DMS53 treated with DMSO at 0.1 percent for 48 hours (cell line): Measurements from ENCODE around the gene UBE2R2.

Source experiments
- DNase-seq: peaks from one replicate; lab custom pipeline; 2025; ENCODE audit not compliant: unreplicated experiment; lab: John Stamatoyannopoulos, UW

The UBE2R2 gene

GRCh38 chr9:33880211-33881089 is 63.5 kb downstream of the UBE2R2 start:
- no peak for DNase-seq

GRCh38 chr9:33881635-33882034 is 64.7 kb downstream of the UBE2R2 start:
- DNase-seq = no peak

GRCh38 chr9:33884856-33885701 is 68.1 kb downstream of the UBE2R2 start:
- DNase-seq = no peak

GRCh38 chr9:33885948-33886347 is 69.0 kb downstream of the UBE2R2 start:
- no peak for DNase-seq

GRCh38 chr9:33893861-33894260 is 76.9 kb downstream of the UBE2R2 start:
- DNase-seq = no peak

- no peak for DNase-seq
Observed at GRCh38 chr9:33894316-33894715, 77.4 kb downstream of the UBE2R2 start.

GRCh38 chr9:33903157-33903780 is 86.3 kb downstream of the UBE2R2 start:
- no peak for DNase-seq

GRCh38 chr9:33905137-33905536 is 88.2 kb downstream of the UBE2R2 start:
- DNase-seq = no peak

GRCh38 chr9:33906769-33907168 is 89.8 kb downstream of the UBE2R2 start:
- no peak for DNase-seq

- no peak for DNase-seq
Observed at GRCh38 chr9:33907347-33907746, 90.4 kb downstream of the UBE2R2 start.

GRCh38 chr9:33908114-33908513 is 91.2 kb downstream of the UBE2R2 start:
- DNase-seq = no peak

GRCh38 chr9:33908749-33909148 is 91.8 kb downstream of the UBE2R2 start:
- DNase-seq = no peak

- DNase-seq = no peak
Observed at GRCh38 chr9:33913541-33913940, 96.6 kb downstream of the UBE2R2 start.

- no peak for DNase-seq
Observed at GRCh38 chr9:33914887-33915628, 98.1 kb downstream of the UBE2R2 start.

GRCh38 chr9:33917036-33917435 is 100.1 kb downstream of the UBE2R2 start:
- DNase-seq = no peak

GRCh38 chr9:33919276-33919897 is 102.4 kb downstream of the UBE2R2 start:
- no peak for DNase-seq

- no peak for DNase-seq
Observed at GRCh38 chr9:33921967-33922895, 105.3 kb downstream of the UBE2R2 start.

- no peak for DNase-seq
Observed at GRCh38 chr9:33923079-33923478, 106.1 kb downstream of the UBE2R2 start.

- DNase-seq = no peak
Observed at GRCh38 chr9:33923998-33924701, 107.2 kb downstream of the UBE2R2 start.
